HepG2 (cell line): ENCODE measurements around the gene LYST. TPM values are rescaled to one million over a fixed set of nuclear protein-coding genes. Genes with fewer than 3 reads are reported as not detected.

ENCODE experiments used
- ARID2 ChIP-seq: sonication (generic); formaldehyde crosslinking; IDR thresholded peaks from 2 replicates; pipeline ENCODE4 v1.8.1; 2022; ENCODE audit warnings: mild to moderate bottlenecking, missing genetic modification reagents, borderline replicate concordance
- MIER3 ChIP-seq: IDR thresholded peaks from 2 replicates; pipeline ENCODE4 v1.6.1; 2016; ENCODE audit warnings: missing compliant biosample characterization, borderline replicate concordance
- NFKB2 ChIP-seq: sonication (generic); formaldehyde crosslinking; IDR thresholded peaks from 2 replicates; pipeline ENCODE4 v1.4.0; 2020; ENCODE audit warnings: missing genetic modification reagents, borderline replicate concordance
- SAFB2 ChIP-seq: sonication (generic); formaldehyde crosslinking; IDR thresholded peaks from 2 replicates; pipeline ENCODE4 v1.5.1; 2020; ENCODE audit warnings: missing genetic modification reagents, low read depth, mild to moderate bottlenecking, borderline replicate concordance
- SETDB1 ChIP-seq: sonication (generic); formaldehyde crosslinking; IDR thresholded peaks from 2 replicates; pipeline ENCODE4 v1.5.1; 2020; ENCODE audit warnings: missing genetic modification reagents, mild to moderate bottlenecking, borderline replicate concordance
- TOE1 ChIP-seq: sonication (generic); formaldehyde crosslinking; IDR thresholded peaks from 2 replicates; pipeline ENCODE4 v1.4.0; 2020; ENCODE audit warnings: mild to moderate bottlenecking, missing genetic modification reagents
- ZNF484 ChIP-seq: sonication (generic); formaldehyde crosslinking; IDR thresholded peaks from 2 replicates; pipeline ENCODE4 v1.5.1; 2020; ENCODE audit warnings: mild to moderate bottlenecking, low read depth, missing genetic modification reagents, borderline replicate concordance
- ZNF543 ChIP-seq: sonication (generic); formaldehyde crosslinking; IDR thresholded peaks from 2 replicates; pipeline ENCODE4 v1.4.0; 2020; ENCODE audit warnings: mild to moderate bottlenecking, missing genetic modification reagents
- ZNF646 ChIP-seq: sonication (generic); formaldehyde crosslinking; IDR thresholded peaks from 2 replicates; pipeline ENCODE4 v1.9.0; 2021; ENCODE audit warnings: mild to moderate bottlenecking, missing genetic modification reagents
- ZNF672 ChIP-seq: sonication (generic); formaldehyde crosslinking; IDR thresholded peaks from 2 replicates; pipeline ENCODE4 v1.8.1; 2022; ENCODE audit warnings: missing genetic modification reagents
- polyA plus RNA-seq, 8 experiments: library from polyadenylated mRNA; depleted of rRNA in 3 of 8; stranded (reverse) in 7 of 8; unstranded in 1 of 8; fragments of >200 nt; fragmentation: Illumina TruSeq in 4 of 8; extraction: Trizol in 4 of 8; gene quantifications; 2 replicates each; pipeline versions ENCODE4 v1.2.1 to v1.2.3, GENCODE V29; 2011 to 2016; ENCODE audit warnings: low read depth in 4 of 8, missing spikeins in 1 of 8, mixed read lengths in 1 of 8; ENCODE audit not compliant: insufficient read depth in 1 of 8
- total RNA-seq, 5 experiments: library from RNA; depleted of rRNA; stranded (reverse); fragments of >200 nt; fragmentation: Illumina TruSeq; extraction: Trizol; gene quantifications; 2 replicates each; pipeline ENCODE4 v1.2.3, GENCODE V29; 2016; ENCODE audit warnings: low read depth in 1 of 5
- TF ChIP-seq, protein P1 (sequence below): sonication (generic); formaldehyde crosslinking; conservative IDR thresholded peaks from 2 replicates; pipeline ENCODE4 v1.8.1; 2023; ENCODE audit warnings: missing genetic modification reagents
- TF ChIP-seq, protein P2 (sequence below): sonication (generic); formaldehyde crosslinking; IDR thresholded peaks from 2 replicates; pipeline ENCODE4 v1.5.0; 2020; ENCODE audit warnings: mild to moderate bottlenecking, low read depth, missing genetic modification reagents, borderline replicate concordance
- TF ChIP-seq, protein P3 (sequence below): sonication (generic); formaldehyde crosslinking; IDR thresholded peaks from 2 replicates; pipeline ENCODE4 v1.5.1; 2020; ENCODE audit warnings: missing genetic modification reagents, mild to moderate bottlenecking, borderline replicate concordance
- TF ChIP-seq, protein P4 (sequence below): sonication (generic); formaldehyde crosslinking; IDR thresholded peaks from 2 replicates; pipeline ENCODE4 v1.4.0; 2020; ENCODE audit warnings: missing genetic modification reagents
- TF ChIP-seq, protein P5 (sequence below): sonication (generic); formaldehyde crosslinking; IDR thresholded peaks from 2 replicates; pipeline ENCODE4 v1.8.0; 2022; ENCODE audit warnings: mild to moderate bottlenecking, missing genetic modification reagents, borderline replicate concordance
- TF ChIP-seq, protein P6 (sequence below): sonication (generic); formaldehyde crosslinking; IDR thresholded peaks from 2 replicates; pipeline ENCODE4 v1.4.0; 2020; ENCODE audit warnings: missing genetic modification reagents

The LYST gene
- total and polyA plus RNA-seq, 2 of the 13 experiments (the other 11 are each of a cell fraction or from before 2014, with no cell fraction given): 0.91 to 2.5 TPM

DNA sequence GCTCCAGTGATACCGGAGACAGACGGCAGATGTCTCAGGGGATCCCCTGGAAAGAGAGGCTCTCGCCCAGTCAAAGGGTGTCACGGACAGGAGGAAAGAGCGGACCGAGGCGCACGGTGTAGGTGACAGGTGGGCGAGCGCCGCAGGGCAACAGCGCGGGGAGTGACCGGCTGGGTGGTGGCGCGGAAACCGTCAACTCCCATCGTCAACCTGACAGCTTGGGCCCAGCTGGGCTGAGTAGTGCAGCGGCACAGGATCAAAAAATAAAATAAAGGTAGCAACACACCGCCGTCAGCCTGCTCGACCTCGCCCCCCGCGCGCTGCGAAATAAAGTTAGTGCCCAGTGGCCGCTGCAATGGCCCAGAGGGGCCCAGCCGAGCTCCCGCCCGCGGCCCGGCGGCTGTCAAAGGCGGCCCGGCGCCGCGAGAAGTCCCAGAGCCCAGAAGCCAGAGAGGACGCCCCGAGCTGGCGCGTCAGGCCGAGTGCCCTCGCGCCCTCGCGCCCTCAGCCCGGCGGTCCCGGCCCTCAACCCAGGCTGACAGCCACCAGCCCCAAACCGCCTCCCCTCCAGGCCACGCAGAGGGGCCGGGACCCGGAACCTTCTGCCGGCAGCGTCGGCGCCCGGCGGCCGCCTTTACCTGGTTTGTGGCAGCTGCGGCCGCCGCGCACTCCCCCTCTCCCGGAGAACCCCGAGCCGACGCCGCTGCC, at the start of gene LYST (continued):
- TF ChIP-seq ZNF672 (CRISPR knock-in tag) (no peak), ZNF646 (CRISPR knock-in tag) (no peak), SAFB2 (CRISPR knock-in tag) (no peak), NFKB2 (CRISPR knock-in tag) (0 out of 2 replicates have a peak, but pooled peaks have one; percentile 18), ARID2 (CRISPR knock-in tag) (no peak), ZNF543 (CRISPR knock-in tag) (0 out of 2 replicates have a peak, but pooled peaks have one; percentile 13), MIER3 (CRISPR knock-in tag) (no peak), ZNF484 (no peak), TOE1 (CRISPR knock-in tag) (no peak), SETDB1 (no peak)
- TF ChIP-seq, protein P1, sequence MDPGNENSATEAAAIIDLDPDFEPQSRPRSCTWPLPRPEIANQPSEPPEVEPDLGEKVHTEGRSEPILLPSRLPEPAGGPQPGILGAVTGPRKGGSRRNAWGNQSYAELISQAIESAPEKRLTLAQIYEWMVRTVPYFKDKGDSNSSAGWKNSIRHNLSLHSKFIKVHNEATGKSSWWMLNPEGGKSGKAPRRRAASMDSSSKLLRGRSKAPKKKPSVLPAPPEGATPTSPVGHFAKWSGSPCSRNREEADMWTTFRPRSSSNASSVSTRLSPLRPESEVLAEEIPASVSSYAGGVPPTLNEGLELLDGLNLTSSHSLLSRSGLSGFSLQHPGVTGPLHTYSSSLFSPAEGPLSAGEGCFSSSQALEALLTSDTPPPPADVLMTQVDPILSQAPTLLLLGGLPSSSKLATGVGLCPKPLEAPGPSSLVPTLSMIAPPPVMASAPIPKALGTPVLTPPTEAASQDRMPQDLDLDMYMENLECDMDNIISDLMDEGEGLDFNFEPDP (CRISPR knock-in tag): no peak
- TF ChIP-seq, protein P2, sequence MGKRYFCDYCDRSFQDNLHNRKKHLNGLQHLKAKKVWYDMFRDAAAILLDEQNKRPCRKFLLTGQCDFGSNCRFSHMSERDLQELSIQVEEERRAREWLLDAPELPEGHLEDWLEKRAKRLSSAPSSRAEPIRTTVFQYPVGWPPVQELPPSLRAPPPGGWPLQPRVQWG (CRISPR knock-in tag): no peak
- TF ChIP-seq, protein P3, sequence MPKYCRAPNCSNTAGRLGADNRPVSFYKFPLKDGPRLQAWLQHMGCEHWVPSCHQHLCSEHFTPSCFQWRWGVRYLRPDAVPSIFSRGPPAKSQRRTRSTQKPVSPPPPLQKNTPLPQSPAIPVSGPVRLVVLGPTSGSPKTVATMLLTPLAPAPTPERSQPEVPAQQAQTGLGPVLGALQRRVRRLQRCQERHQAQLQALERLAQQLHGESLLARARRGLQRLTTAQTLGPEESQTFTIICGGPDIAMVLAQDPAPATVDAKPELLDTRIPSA (CRISPR knock-in tag): 0 out of 2 replicates have a peak, but pooled peaks have one; percentile 63
- TF ChIP-seq, protein P4, sequence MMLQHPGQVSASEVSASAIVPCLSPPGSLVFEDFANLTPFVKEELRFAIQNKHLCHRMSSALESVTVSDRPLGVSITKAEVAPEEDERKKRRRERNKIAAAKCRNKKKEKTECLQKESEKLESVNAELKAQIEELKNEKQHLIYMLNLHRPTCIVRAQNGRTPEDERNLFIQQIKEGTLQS (CRISPR knock-in tag): no peak
- TF ChIP-seq, protein P5, sequence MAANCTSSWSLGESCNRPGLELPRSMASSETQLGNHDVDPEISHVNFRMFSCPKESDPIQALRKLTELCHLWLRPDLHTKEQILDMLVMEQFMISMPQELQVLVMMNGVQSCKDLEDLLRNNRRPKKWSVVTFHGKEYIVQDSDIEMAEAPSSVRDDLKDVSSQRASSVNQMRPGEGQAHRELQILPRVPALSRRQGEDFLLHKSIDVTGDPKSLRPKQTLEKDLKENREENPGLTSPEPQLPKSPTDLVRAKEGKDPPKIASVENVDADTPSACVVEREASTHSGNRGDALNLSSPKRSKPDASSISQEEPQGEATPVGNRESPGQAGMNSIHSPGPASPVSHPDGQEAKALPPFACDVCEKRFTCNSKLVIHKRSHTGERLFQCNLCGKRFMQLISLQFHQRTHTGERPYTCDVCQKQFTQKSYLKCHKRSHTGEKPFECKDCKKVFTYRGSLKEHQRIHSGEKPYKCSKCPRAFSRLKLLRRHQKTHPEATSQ (CRISPR knock-in tag): no peak
- TF ChIP-seq, protein P6, sequence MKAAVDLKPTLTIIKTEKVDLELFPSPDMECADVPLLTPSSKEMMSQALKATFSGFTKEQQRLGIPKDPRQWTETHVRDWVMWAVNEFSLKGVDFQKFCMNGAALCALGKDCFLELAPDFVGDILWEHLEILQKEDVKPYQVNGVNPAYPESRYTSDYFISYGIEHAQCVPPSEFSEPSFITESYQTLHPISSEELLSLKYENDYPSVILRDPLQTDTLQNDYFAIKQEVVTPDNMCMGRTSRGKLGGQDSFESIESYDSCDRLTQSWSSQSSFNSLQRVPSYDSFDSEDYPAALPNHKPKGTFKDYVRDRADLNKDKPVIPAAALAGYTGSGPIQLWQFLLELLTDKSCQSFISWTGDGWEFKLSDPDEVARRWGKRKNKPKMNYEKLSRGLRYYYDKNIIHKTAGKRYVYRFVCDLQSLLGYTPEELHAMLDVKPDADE (CRISPR knock-in tag): no peak
